ENCODE measurements around the gene AIFM2.
"Not testable (repeated sequence)": the region's sequence is repeated elsewhere in the genome, so short reads cannot be mapped to it uniquely, and the experiment has no call there.

The AIFM2 gene
- total RNA-seq: 5.8 reads per million, percentile 22 among the genes with 10 or more reads in this experiment

GRCh38 chr10:70132098-70133029 lies at the start of gene AIFM2:
Gene AIFM2, minus strand, starts transcription at chr10:70132825. Its CDS starts 8,741 bp downstream, at chr10:70124084.
- peak; percentile 21 for DNase-seq

- DNase-seq: not testable (repeated sequence)
These were observed 46.6 kb upstream of the AIFM2 start for GRCh38 chr10:70179209-70179608.

GRCh38 chr10:70178139-70178725 lies 45.6 kb upstream of the AIFM2 start:
- no peak for DNase-seq

- DNase-seq: no peak
These were observed 43.8 kb upstream of the AIFM2 start for GRCh38 chr10:70176441-70176840.

DNA sequence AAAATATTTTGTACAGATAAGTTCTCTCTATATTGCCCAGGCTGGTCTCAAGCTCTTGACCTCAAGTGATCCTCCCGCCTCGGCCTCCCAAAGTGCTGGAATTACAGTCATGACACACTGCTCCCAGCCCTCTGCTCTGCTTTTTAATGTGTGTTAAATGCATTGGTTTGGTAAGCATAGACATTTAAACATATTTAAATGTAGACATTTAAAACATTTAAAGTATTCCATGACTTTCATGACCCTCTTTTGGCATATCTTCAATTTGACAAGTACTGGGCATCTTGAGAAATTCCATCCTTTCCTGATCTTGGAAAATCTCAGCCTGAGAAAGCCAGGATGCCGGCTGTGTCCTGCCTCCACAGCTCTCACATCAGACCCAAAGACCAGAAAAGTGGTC lies 42.9 kb upstream of the AIFM2 start:
- no peak for DNase-seq

DNA sequence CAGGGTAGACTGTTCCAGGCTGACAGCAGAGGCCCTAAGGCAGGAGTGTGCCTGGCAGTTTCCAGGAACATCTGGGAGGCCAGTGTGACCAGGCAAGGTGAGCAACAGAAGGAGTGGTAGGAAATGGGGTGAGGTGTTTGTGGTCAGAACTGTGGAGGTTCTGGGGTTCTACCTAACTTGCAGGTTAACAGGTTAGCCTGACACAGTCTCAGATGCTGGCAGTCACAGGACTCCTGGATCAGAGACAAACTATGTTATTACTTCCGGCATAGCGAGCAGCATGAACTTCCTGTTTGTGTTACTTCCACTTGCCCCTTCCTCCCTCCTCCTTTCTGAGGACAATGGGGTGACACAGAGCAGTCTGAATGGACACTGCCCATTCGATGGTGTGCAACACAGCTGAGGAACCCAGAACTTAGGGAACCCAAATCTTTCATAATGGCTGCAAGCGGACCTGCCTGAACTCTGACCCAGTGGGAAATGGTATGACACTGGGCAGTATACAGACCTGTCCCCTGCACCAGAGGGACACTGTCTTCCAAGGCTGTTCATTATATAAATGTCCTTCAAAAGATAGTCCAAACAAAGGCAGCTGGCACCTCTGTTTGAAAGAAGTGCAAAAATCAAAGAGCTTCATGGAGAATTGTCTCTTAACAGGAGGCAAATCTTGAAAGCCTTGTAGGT lies 41.6 kb upstream of the AIFM2 start:
- peak; percentile 11 for DNase-seq

DNA sequence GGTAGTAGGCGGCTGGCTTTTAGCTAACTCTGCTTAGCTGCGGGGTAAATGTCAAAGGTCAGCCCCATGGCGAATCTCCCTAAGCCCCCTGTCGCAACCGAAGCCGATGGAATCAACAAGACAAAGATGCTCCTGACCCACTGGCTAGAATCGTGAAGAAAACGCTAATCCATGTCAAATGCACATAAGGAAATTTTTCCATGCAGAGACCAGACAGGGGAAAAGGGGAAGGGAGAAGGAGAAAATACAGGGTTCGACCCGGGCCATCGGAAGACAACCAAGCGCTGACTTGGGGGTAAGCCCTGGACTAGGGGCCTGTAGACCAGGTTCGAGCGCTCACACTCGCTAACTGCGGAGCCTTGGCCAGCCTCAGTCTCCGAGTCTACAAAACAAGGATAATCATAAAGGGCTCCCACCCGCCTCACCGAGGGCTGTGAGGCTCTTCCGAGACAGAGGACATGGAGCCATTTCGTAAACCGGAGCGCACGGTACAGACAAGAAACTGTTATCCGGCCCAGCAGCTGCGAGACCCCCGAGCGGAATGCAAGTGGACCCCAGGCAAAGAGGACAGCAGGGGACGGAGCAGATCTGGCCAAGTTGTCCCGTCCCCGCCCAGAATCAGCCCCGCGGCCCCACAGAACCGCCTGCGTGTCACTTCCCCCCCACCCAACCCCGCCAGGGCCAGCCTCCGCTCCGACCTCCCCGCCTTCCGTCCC lies 37.2 kb upstream of the AIFM2 start:
- DNase-seq: no peak

DNA sequence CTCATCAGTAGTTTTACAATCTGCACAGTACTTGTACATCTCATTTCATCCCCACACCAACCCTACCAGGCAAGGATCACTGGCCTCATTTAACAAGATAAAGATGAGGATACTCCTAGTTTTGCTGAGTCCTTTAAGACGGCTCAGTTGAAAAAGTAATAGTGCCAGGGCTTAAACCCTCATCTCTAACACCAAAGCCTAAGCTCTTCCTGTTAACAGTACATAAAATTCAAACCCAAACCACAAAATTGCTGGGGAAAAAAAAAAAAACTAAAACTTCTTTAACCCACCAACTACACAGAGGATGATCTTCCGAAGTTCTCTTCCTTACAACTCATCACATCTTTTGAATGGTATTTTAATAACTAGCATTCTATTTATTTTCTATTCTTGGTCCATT lies 36.4 kb upstream of the AIFM2 start:
- DNase-seq: no peak

DNA sequence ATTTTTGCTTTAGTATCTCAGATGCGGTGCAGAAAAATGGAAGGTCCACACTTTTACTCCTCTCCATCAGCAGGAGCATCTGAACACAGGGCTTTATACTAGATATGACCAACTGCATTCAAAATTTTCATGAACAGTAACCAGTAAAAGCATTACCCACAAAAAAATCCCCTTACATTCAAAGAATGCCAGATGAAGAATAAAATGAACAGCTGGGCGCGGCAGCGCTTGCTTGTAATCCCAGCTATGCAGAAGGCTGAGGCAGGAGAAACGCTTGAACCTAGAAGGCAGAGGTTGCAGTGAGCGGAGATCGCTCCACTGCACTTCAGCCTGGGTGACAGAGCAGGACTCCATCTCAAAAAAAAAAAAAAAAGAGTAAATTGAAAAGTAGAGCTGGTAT lies 34.6 kb upstream of the AIFM2 start:
- no peak for DNase-seq

- no peak for DNase-seq
These were observed 33.8 kb upstream of the AIFM2 start for GRCh38 chr10:70166394-70166793.

- DNase-seq: no peak
These were observed 31.5 kb upstream of the AIFM2 start for GRCh38 chr10:70164163-70164562.

DNA sequence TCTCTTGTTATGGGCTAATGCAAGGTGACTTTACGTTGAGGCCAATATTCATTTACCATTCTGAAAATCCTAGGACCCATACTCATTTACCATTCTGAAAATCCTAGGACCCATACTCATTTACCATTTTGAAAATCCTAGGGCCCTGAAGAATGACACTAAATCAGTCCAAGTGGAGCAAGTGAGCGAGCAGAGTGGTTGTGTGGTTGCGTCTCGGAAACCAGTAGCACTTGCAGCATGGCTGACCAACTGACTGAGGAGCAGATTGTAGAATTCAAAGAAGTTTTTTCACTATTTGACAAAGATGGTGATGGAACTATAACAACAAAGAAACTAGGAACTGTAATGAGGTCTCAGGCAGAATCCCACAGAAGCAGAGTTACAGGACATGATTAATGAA lies 30.8 kb upstream of the AIFM2 start:
- no peak for DNase-seq

DNA sequence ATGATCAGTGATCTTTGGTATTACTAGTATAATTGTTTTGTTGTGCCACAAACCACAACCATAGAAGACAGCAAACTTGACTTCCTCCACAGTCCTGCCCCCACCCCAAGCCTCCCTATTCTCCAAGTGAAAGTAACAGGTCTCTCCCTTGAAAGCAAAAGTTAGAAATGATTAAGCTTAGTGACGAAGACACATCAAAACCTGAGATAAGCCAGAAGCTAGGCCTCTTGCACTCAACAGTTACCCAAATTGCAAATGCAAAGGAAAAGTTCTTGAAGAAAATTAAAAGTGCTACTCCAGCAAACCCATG lies 30.2 kb upstream of the AIFM2 start:
- DNase-seq: no peak

DNA sequence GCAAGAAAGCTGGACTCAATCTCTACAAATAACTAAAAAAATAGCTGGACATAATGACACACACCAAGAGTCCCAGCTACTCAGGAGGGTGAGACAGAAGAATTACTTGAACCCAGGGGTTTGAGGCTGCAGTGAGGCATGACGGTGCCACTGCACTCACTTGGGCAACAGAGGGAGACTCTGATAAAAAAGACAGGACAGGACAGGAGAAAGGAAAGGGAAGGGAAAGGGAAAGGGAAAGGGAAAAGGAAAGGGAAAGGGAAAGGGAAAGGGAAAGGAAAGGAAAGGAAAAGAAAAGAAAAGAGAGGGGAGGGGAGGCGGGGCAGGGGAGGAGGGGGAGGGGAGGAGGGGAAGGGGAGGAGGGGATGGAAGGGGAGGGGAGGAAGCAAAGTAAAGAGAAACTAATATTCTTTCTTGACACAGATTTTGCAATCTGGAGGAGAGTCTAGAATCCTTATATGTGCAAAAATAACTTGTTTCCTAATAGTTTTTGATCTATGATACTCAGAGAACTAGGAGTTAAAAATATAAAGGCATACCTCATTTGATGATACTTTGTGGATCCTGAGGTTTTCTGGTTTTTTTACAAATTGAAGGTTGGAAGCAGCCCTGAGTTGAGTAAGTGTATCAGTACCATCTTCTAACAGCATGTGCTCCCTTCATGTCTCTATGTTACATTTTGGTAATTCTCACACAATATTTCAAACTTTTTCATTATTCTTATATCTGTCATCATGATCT lies 29.7 kb upstream of the AIFM2 start:
- DNase-seq: no peak

DNA sequence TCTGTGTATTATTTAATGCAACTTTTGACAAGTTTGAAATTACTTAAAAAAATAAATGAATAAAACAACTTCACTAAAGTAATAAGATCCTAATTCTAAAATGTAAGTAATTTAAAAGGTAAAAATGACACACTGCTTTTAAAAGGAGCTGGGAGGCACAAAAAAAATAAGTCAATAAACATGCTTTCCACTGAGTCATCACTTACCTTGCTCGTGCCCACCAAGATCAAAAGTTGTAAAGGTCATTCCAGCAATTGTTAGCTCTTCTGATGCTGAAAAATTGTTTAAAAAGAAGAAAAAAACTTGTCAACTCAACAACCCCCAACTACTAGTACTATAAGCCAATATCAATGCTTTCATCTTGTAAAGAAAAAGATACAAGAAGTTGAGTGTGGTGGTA lies 28.2 kb upstream of the AIFM2 start:
- no peak for DNase-seq

- DNase-seq: not testable (repeated sequence)
These were observed 26.7 kb upstream of the AIFM2 start for GRCh38 chr10:70159366-70159765.

GRCh38 chr10:70158113-70158512 lies 25.5 kb upstream of the AIFM2 start:
- no peak for DNase-seq

GRCh38 chr10:70155255-70155838 lies 22.7 kb upstream of the AIFM2 start:
- DNase-seq: no peak

GRCh38 chr10:70148516-70148915 lies 15.9 kb upstream of the AIFM2 start:
- DNase-seq: no peak

- no peak for DNase-seq
These were observed 14.6 kb upstream of the AIFM2 start for GRCh38 chr10:70147259-70147625.

DNA sequence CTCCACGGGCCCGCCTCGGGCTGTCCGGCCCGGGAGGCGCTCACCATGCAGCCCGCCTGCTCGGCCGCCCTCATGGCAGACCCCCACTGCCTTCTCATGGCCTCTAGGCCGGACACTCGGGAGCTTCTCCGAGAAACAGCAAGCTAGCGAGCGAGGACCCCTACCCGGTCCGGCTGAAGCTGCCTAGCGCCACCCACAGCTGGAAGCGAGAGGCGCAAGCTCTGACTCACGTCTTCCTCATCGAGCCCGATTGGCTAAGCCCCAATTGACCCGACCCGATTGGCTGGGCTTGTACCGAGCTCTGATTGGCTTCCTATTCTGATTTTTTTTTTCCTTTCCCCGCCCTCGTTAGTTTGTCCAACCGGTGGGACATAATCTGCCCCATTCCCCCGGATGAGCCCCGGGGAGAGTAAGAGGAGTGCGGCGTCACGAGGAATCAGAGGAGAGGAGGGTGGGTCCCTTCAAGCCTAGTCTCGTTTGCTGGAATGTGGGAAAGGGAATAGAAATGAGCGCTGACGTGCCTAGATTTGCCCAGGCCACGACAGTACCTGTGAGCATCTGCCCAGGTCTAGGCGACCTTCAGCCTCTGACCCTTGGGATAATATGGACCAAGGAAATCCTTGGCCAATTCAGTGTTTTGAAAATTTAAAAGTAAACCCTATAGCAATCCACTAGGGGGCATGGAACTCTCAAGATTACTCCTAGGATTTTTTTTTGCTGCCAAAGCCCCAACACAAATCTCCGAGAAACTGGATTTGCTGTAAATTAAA lies 14.0 kb upstream of the AIFM2 start, which contains the start of gene TYSND1:
Gene TYSND1 (minus strand): TSS at position 212 of the 770 bp plus-strand sequence. CDS start 114 bp downstream, at position 98.
- peak; percentile 92 for DNase-seq

Measured in effector CD4-positive, alpha-beta T cell (primary cell).